ENCODE measurements around the gene ITGAX.

ITGAX gene

GRCh38 chr16:31373235-31373634 lies 18.3 kb downstream of the ITGAX start:
- DNase-seq (ENCODE audit: low spot score): no peak

- no peak for DNase-seq (ENCODE audit: low spot score)
Measured at GRCh38 chr16:31375231-31375630, 20.3 kb downstream of the ITGAX start.

GRCh38 chr16:31376705-31377104 lies 21.7 kb downstream of the ITGAX start:
- DNase-seq (ENCODE audit: low spot score): no peak

GRCh38 chr16:31377210-31377903 lies 22.4 kb downstream of the ITGAX start:
- no peak for DNase-seq (ENCODE audit: low spot score)

GRCh38 chr16:31380201-31380600 lies 25.2 kb downstream of the ITGAX start:
- DNase-seq (ENCODE audit: low spot score): no peak

- peak; percentile 35 for DNase-seq (ENCODE audit: low spot score)
Measured at GRCh38 chr16:31382485-31383161, 27.6 kb downstream of the ITGAX start.

- no peak for DNase-seq (ENCODE audit: low spot score)
Measured at GRCh38 chr16:31385680-31386079, 30.7 kb downstream of the ITGAX start.

GRCh38 chr16:31386157-31386984 lies 31.4 kb downstream of the ITGAX start:
- DNase-seq (ENCODE audit: low spot score): peak; percentile 90

- no peak for DNase-seq (ENCODE audit: low spot score)
Measured at GRCh38 chr16:31388535-31388934, 33.6 kb downstream of the ITGAX start.

GRCh38 chr16:31390504-31391041 lies 35.6 kb downstream of the ITGAX start:
- no peak for DNase-seq (ENCODE audit: low spot score)

- no peak for DNase-seq (ENCODE audit: low spot score)
Measured at GRCh38 chr16:31393056-31393455, 38.1 kb downstream of the ITGAX start, which contains the start of gene ITGAD. ITGAD (plus strand) TSS chr16:31393335; CDS start chr16:31393361, 26 bp downstream.

GRCh38 chr16:31395647-31396046 lies 40.7 kb downstream of the ITGAX start:
- DNase-seq (ENCODE audit: low spot score): no peak

GRCh38 chr16:31397096-31397660 lies 42.2 kb downstream of the ITGAX start:
- DNase-seq (ENCODE audit: low spot score): no peak

- no peak for DNase-seq (ENCODE audit: low spot score)
Measured at GRCh38 chr16:31397701-31398100, 42.7 kb downstream of the ITGAX start.

GRCh38 chr16:31400191-31400590 lies 45.2 kb downstream of the ITGAX start:
- no peak for DNase-seq (ENCODE audit: low spot score)

- no peak for DNase-seq (ENCODE audit: low spot score)
Measured at GRCh38 chr16:31401436-31401835, 46.5 kb downstream of the ITGAX start.

GRCh38 chr16:31402687-31403086 lies 47.7 kb downstream of the ITGAX start:
- DNase-seq (ENCODE audit: low spot score): peak; percentile 9

- DNase-seq (ENCODE audit: low spot score): peak; percentile 15
Measured at GRCh38 chr16:31403590-31404352, 48.8 kb downstream of the ITGAX start.

- DNase-seq (ENCODE audit: low spot score): peak; percentile 65
Measured at GRCh38 chr16:31404353-31405064, 49.5 kb downstream of the ITGAX start.

- DNase-seq (ENCODE audit: low spot score): no peak
Measured at GRCh38 chr16:31407406-31407805, 52.4 kb downstream of the ITGAX start.

- peak; percentile 61 for DNase-seq (ENCODE audit: low spot score)
Measured at GRCh38 chr16:31409433-31409832, 54.5 kb downstream of the ITGAX start.
